DND-41 (cell line): ENCODE data around the gene COTL1.

Source experiments
- CTCF ChIP-seq: IDR thresholded peaks from 2 replicates; pipeline ENCODE4 v1.5.1; 2012; ENCODE audit warnings: borderline replicate concordance, low read length, moderate library complexity, mild to moderate bottlenecking; ENCODE audit not compliant: poor library complexity, severe bottlenecking; ENCODE audit errors: extremely low read depth
- EZH2 ChIP-seq: IDR thresholded peaks from 3 replicates; pipeline ENCODE4 v1.6.1; 2012; ENCODE audit warnings: borderline replicate concordance, low read depth, mild to moderate bottlenecking, moderate library complexity, low read length, inconsistent platforms; ENCODE audit not compliant: severe bottlenecking

GRCh38 chr16:84577034-84577803 is 40.7 kb downstream of the COTL1 start:
- no peak for TF ChIP-seq CTCF
- TF ChIP-seq EZH2 = no peak
